ENCODE measurements around the gene NDUFS8. TPM values are rescaled to one million over a fixed set of nuclear protein-coding genes. Genes with fewer than 3 reads are reported as not detected.

Gene NDUFS8
- total and polyA plus RNA-seq, 2 of the 13 experiments (the other 11 are each of a cell fraction or from before 2014, with no cell fraction given): 96.7 to 158 TPM

- H3K27ac ChIP-seq (ENCODE audit: extremely low read length, insufficient read depth, low read length): no peak overlapping the region
- peaks cover 2 to 16% of the 10 kb centered on the region in 2 experiments; a peak in 4 of 5 replicates for H3K36me3 ChIP-seq (replicated peaks in 1 of 2; ENCODE audit: control insufficient read depth in 1 of 2, insufficient read depth in 2 of 2, low read length in 2 of 2)
- intact Hi-C loops (cut with micrococcal nuclease; ENCODE audit: unreplicated experiment) (no loop called here), in situ Hi-C loops (cut with HindIII; ENCODE audit: extremely low pct_ligation_motif_present, low pct_unique_long_range_greater_than_20kb) (no loop called here)
- H3K9ac ChIP-seq (ENCODE audit: insufficient read depth, low read depth, low read length): peak overlapping the region; percentile 92; the same call in 1 of the 2 replicates
- DNase-seq (ENCODE audit: low spot score) (no peak), FAIRE-seq (no peak), ATAC-seq (no peak)
- no TSS peak for BruUV-seq (replicated peaks)
- 98% methylated on average over 12 of the region's 12 CpGs for WGBS (ENCODE audit: low lambda C conversion rate)
- peaks cover 27% of the 10 kb centered on the region for H3K4me1 ChIP-seq (ENCODE audit: insufficient read depth, low read length)
- CTCF ChIA-PET (ENCODE audit: low intra/inter-chr PET ratio, low total read pairs): no interaction called here
- no peaks in the 10 kb centered on the region for H3K9me3 ChIP-seq (ENCODE audit: low read length)
- H4K20me1 ChIP-seq (ENCODE audit: insufficient read depth, low read length): no peaks in the 10 kb centered on the region
- H3K79me2 ChIP-seq (ENCODE audit: insufficient read depth, low read length): peaks cover 17% of the 10 kb centered on the region
- no peak overlapping the region for H3K4me3 ChIP-seq (replicated peaks in 1 of 3; ENCODE audit: insufficient read depth in 1 of 3, low read depth in 2 of 3, low read length in 3 of 3)
- no peak for TF ChIP-seq SCMH1 (CRISPR knock-in tag; IDR thresholded peaks at IDR 0.05; ENCODE audit: borderline replicate concordance)
- peak; percentile 63; the same call in 1 of the 2 replicates for TF ChIP-seq ZMYM3 (CRISPR knock-in tag; IDR thresholded peaks at IDR 0.05)
- peak; percentile 54 for TF ChIP-seq ZFP36 (IDR thresholded peaks at IDR 0.05; ENCODE audit: borderline replicate concordance, low read depth, low read length, partially characterized antibody)
- POLR2A ChIA-PET: interaction anchor here (0.9 to 2.3 kb wide), 2 partner anchors 10 to 18 kb away, joined by 3 to 6 read pairs; no protein-coding TSS in a partner anchor
- no peak overlapping the region for H2AFZ ChIP-seq (ENCODE audit: low read length)
- peak overlapping the region; percentile 99; the same call in 1 of the 2 replicates for H3K4me2 ChIP-seq (ENCODE audit: low read depth, low read length)
- no peaks in the 10 kb centered on the region for H3K27me3 ChIP-seq (ENCODE audit: control insufficient read depth in 1 of 2, insufficient read depth in 2 of 2, low read length in 2 of 2)
Measured at GRCh38 chr11:68041617-68042218, 11.2 kb downstream of the NDUFS8 start.

GRCh38 chr11:68042219-68043028, 11.9 kb downstream of the NDUFS8 start:
- DNase-seq (ENCODE audit: low spot score): no peak
- Histone ChIP-seq H3K27me3 (ENCODE audit: control insufficient read depth in 1 of 2, insufficient read depth in 2 of 2, low read length in 2 of 2) (no peaks in the 10 kb centered on the region), H3K27ac (ENCODE audit: extremely low read length, insufficient read depth, low read length) (no peak overlapping the region), H3K9me3 (ENCODE audit: low read length) (no peaks in the 10 kb centered on the region), H3K4me3 (replicated peaks in 1 of 3; ENCODE audit: insufficient read depth in 1 of 3, low read depth in 2 of 3, low read length in 3 of 3) (no peak overlapping the region), H3K79me2 (ENCODE audit: insufficient read depth, low read length) (peaks cover 17% of the 10 kb centered on the region), H4K20me1 (ENCODE audit: insufficient read depth, low read length) (no peaks in the 10 kb centered on the region), H2AFZ (ENCODE audit: low read length) (no peak overlapping the region), H3K36me3 (replicated peaks in 1 of 2; ENCODE audit: control insufficient read depth in 1 of 2, insufficient read depth in 2 of 2, low read length in 2 of 2) (peaks cover 2 to 16% of the 10 kb centered on the region in 2 experiments; a peak in 4 of 5 replicates), H3K4me1 (ENCODE audit: insufficient read depth, low read length) (peaks cover 20% of the 10 kb centered on the region), H3K9ac (ENCODE audit: insufficient read depth, low read depth, low read length) (no peak overlapping the region), H3K4me2 (ENCODE audit: low read depth, low read length) (no peak overlapping the region)
- TF ChIP-seq RBFOX2 (IDR thresholded peaks at IDR 0.05; ENCODE audit: low read depth, low read length) (peak; percentile 23; the same call in 1 of the 2 replicates), THRA (CRISPR knock-in tag; IDR thresholded peaks at IDR 0.05; ENCODE audit: borderline replicate concordance) (no peak)
- CTCF ChIA-PET (ENCODE audit: low intra/inter-chr PET ratio, low total read pairs): no interaction called here
- in situ Hi-C loops (cut with HindIII; ENCODE audit: extremely low pct_ligation_motif_present, low pct_unique_long_range_greater_than_20kb): no loop called here
- ATAC-seq: no peak
- POLR2A ChIA-PET: interaction anchor here (1.7 to 2.3 kb wide), 2 partner anchors 10 to 18 kb away, joined by 6 read pairs; no protein-coding TSS in a partner anchor
- 100% methylated on average over 1 of the region's 27 CpGs for WGBS (ENCODE audit: low lambda C conversion rate)
- intact Hi-C loops (cut with micrococcal nuclease; ENCODE audit: unreplicated experiment): no loop called here
- BruUV-seq (replicated peaks): no TSS peak
- FAIRE-seq: no peak
